DND-41 (cell line): ENCODE results near the gene MAN2A2.

Experiments used
- ATAC-seq: fragments of 200-7000 bp; cut with Tn5 transposase; 3 replicates; pipeline ENCODE4 v1.9.1; 2021; ENCODE audit warnings: low read depth; ENCODE audit not compliant: insufficient read depth
- DNase-seq: peaks from one replicate; pipeline ENCODE4 v3.0.0-alpha.2; 2020
- H2AFZ ChIP-seq: 2 replicates; pipeline ENCODE4 v1.6.0; 2012; ENCODE audit warnings: low read depth, low read length
- H3K27ac ChIP-seq: 2 replicates; pipeline ENCODE4 v1.5.1; 2012; ENCODE audit warnings: low read length, inconsistent platforms
- H3K27me3 ChIP-seq: fragments of 200-600 bp; sonication (generic); 2 replicates; pipeline ENCODE4 v1.6.0; 2012; ENCODE audit warnings: low read length, mild to moderate bottlenecking, inconsistent platforms; ENCODE audit not compliant: insufficient read depth, poor library complexity
- H3K36me3 ChIP-seq: 2 replicates; pipeline ENCODE4 v1.5.1; 2012; ENCODE audit warnings: low read length, inconsistent platforms; ENCODE audit not compliant: insufficient read depth
- H3K4me1 ChIP-seq: 2 replicates; pipeline ENCODE4 v1.5.1; 2012; ENCODE audit warnings: mild to moderate bottlenecking, low read length; ENCODE audit not compliant: insufficient read depth
- H3K4me2 ChIP-seq: 2 replicates; pipeline ENCODE4 v1.6.0; 2012; ENCODE audit warnings: mild to moderate bottlenecking, moderate library complexity, low read length, inconsistent platforms; ENCODE audit not compliant: insufficient read depth
- H3K4me3 ChIP-seq, 2 experiments: fragments of 200-600 bp in 1 of 2; shearing (Covaris generic) in 1 of 2; 2 replicates each; pipeline ENCODE4 v1.5.1; 2012 to 2016; ENCODE audit warnings: inconsistent platforms in 2 of 2, low read length in 2 of 2, mild to moderate bottlenecking in 2 of 2, low read depth in 1 of 2, moderate library complexity in 1 of 2
- H3K79me2 ChIP-seq: 2 replicates; pipeline ENCODE4 v1.6.0; 2012; ENCODE audit warnings: low read length, inconsistent platforms; ENCODE audit not compliant: insufficient read depth
- H3K9ac ChIP-seq: 2 replicates; pipeline ENCODE4 v1.6.0; 2012; ENCODE audit warnings: low read depth, mild to moderate bottlenecking, inconsistent platforms, low read length, moderate library complexity
- H3K9me3 ChIP-seq: 2 replicates; pipeline ENCODE4 v1.5.1; 2012; ENCODE audit warnings: low read length, moderate library complexity, mild to moderate bottlenecking, inconsistent platforms; ENCODE audit not compliant: insufficient read depth, severe bottlenecking
- H4K20me1 ChIP-seq: 2 replicates; pipeline ENCODE4 v1.6.0; 2012; ENCODE audit warnings: low read length; ENCODE audit not compliant: insufficient read depth
- EZH2 ChIP-seq: IDR thresholded peaks from 3 replicates; pipeline ENCODE4 v1.6.1; 2012; ENCODE audit warnings: borderline replicate concordance, low read depth, mild to moderate bottlenecking, moderate library complexity, low read length, inconsistent platforms; ENCODE audit not compliant: severe bottlenecking
- TF ChIP-seq, protein P1 (sequence below): IDR thresholded peaks from 2 replicates; pipeline ENCODE4 v1.5.1; 2012; ENCODE audit warnings: borderline replicate concordance, low read length, moderate library complexity, mild to moderate bottlenecking; ENCODE audit not compliant: poor library complexity, severe bottlenecking; ENCODE audit errors: extremely low read depth

MAN2A2 gene

DNA sequence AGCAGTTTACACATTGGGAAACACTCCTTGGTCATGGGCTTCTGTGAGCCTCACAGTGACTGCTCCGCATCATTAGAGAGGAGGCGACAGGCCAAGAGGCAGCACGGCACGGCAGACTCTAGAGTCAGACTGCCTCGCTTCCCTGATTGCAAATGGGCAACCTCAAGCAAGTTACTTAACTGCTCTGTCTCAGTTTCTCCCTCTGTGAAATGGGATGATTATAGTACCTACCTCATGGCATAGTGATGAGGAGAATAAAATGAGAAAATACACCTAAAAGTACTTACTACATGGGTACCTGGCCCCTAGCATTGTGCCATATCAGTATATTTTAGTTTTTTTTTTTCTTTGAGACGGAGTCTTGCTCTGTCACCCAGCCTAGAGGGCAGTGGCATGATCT is 47.6 kb downstream of the MAN2A2 start:
- no peaks in the 10 kb centered on the region for H3K9me3 ChIP-seq
- TF ChIP-seq, protein P1, sequence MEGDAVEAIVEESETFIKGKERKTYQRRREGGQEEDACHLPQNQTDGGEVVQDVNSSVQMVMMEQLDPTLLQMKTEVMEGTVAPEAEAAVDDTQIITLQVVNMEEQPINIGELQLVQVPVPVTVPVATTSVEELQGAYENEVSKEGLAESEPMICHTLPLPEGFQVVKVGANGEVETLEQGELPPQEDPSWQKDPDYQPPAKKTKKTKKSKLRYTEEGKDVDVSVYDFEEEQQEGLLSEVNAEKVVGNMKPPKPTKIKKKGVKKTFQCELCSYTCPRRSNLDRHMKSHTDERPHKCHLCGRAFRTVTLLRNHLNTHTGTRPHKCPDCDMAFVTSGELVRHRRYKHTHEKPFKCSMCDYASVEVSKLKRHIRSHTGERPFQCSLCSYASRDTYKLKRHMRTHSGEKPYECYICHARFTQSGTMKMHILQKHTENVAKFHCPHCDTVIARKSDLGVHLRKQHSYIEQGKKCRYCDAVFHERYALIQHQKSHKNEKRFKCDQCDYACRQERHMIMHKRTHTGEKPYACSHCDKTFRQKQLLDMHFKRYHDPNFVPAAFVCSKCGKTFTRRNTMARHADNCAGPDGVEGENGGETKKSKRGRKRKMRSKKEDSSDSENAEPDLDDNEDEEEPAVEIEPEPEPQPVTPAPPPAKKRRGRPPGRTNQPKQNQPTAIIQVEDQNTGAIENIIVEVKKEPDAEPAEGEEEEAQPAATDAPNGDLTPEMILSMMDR, result no peak
- no peak for TF ChIP-seq EZH2
- H3K79me2 ChIP-seq, result peaks cover 9% of the 10 kb centered on the region
- DNase-seq (no peak), ATAC-seq (no peak)
- peaks cover 70% of the 10 kb centered on the region for H3K36me3 ChIP-seq
- no peak overlapping the region for H3K27ac ChIP-seq
- peaks cover 13% of the 10 kb centered on the region for H3K4me1 ChIP-seq
- no peak overlapping the region for H3K4me2 ChIP-seq
- no peak overlapping the region for H2AFZ ChIP-seq
- H4K20me1 ChIP-seq, result no peaks in the 10 kb centered on the region
- no peak overlapping the region for H3K4me3 ChIP-seq
- H3K27me3 ChIP-seq, result no peaks in the 10 kb centered on the region
- H3K9ac ChIP-seq, result no peak overlapping the region

- peaks cover 71% of the 10 kb centered on the region for H3K36me3 ChIP-seq
- H3K9ac ChIP-seq, result no peak overlapping the region
- TF ChIP-seq, protein P1, result no peak
- TF ChIP-seq EZH2, result no peak
- no peak overlapping the region for H3K4me2 ChIP-seq
- H3K27ac ChIP-seq, result no peak overlapping the region
- ATAC-seq, result no peak
- no peak for DNase-seq
- H3K27me3 ChIP-seq, result no peaks in the 10 kb centered on the region
- H3K4me1 ChIP-seq, result peaks cover 26% of the 10 kb centered on the region
- H2AFZ ChIP-seq, result no peak overlapping the region
- no peak overlapping the region for H3K4me3 ChIP-seq
- H3K9me3 ChIP-seq, result no peaks in the 10 kb centered on the region
- peaks cover 5% of the 10 kb centered on the region; the same call in 1 of the 2 replicates for H4K20me1 ChIP-seq
- H3K79me2 ChIP-seq, result peaks cover 33% of the 10 kb centered on the region
Measured at GRCh38 chr15:90952901-90953677, 50.0 kb downstream of the MAN2A2 start.

DNA sequence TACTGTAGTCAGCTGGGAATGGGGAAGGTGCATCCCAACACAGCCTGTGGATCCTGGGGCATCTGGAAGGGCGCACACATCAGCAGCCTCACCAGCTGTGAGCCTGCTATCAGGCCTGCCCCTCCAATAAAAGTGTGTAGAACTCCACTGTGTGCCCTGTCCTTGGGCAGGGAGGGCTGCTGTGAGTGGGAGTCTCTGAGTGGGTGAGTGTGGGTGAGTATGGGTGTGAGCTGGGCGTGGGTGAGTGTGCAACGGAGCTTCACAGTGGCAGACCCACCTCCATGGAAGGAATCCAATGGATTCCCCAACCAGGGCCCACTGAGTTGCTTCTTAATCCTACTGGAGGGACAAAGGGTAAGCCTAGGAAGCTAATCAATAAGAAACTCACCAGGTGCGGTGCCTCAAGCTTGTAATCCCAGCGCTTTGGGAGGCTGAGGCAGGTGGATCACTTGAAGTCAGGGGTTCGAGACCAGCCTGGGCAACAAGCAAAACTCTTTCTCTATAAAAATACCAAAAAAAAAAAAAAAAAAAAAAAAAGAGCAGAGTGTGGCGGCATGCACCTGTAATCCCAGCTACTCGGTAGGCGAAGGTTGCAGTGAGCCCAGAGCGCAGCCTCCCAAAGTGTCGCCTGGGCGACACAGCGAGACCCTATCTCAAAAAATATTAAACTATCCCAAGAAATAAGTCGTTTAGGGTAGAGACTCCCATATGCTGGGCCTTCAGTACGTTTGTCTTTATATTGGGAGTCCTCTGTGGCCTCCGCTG is 51.0 kb downstream of the MAN2A2 start:
- H3K27ac ChIP-seq, result peak overlapping the region; percentile 99

More for the DNA sequence above, 51.0 kb downstream of the MAN2A2 start:
- Histone ChIP-seq H3K36me3 (peaks cover 69% of the 10 kb centered on the region), H3K9me3 (no peaks in the 10 kb centered on the region), H3K4me2 (peak overlapping the region; percentile 82), H4K20me1 (peaks cover 5% of the 10 kb centered on the region; the same call in 1 of the 2 replicates), H3K27me3 (no peaks in the 10 kb centered on the region), H2AFZ (peak overlapping the region; percentile 59), H3K4me1 (peaks cover 26% of the 10 kb centered on the region), H3K9ac (peak overlapping the region; percentile 99), H3K79me2 (peaks cover 35% of the 10 kb centered on the region), H3K4me3 (peak overlapping the region in 1 of 2 experiments; percentile 93; a peak in 3 of 4 replicates)
- no peak for TF ChIP-seq EZH2
- TF ChIP-seq, protein P1, result no peak
- ATAC-seq (no peak), DNase-seq (no peak)
